HG03457 (cell line): ENCODE results near the gene ZNF106.
A peak's percentile ranks its signal among the peaks of the same experiment; 100 is the strongest.

Experiments
- ATAC-seq: cut with Tn5 transposase; IDR thresholded peaks from one replicate; pipeline ENCODE4 v1.9.1; 2021; ENCODE audit warnings: moderate number of reproducible peaks; ENCODE audit not compliant: unreplicated experiment

The ZNF106 gene

DNA sequence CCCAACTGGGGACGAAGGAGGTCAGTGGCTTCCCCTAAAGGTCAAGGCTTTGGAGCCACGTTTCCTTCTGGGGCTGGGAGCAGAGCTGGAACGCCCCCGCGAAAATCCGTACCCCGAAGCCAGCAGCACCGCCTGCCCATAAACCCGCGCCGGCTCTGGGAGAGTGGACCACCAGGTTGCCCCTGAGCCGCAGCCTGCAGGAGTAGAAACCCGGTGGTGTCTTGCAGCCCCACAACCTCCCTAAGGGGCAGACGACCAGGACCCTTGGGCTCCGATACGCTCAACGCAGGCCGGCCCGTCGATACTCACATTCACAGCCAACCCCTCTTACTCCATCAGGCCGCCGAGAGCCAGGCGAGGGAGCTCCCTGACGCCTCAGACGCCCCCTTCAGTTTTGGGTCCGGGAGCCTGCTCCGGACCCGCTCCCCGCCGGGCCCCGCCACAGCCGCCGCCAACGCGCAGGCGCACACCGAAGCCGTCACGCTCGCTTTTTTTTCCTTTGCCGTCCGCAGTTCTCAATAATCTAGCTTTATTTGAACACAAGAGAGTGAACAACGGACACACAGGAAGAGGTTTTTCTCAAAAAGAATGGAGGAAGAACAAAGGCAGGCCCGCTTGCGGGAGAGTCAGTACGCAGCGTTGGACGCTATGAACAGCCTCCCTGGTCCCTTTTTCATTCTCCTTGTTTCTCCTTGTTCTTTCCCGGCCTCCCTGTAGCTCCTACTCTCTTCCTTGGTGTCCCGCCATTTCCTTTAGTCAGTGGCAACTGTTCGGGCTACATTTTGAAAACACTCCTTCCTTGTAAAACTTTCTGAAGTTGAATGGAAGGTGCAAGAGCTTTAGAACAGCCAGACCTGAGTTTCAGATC lies at the start of gene ZNF106:
ZNF106 (minus strand) TSS at position 471 of the 868 bp plus-strand sequence. CDS start 18,852 bp downstream, outside the sequence.
- ATAC-seq = peak; percentile 45

- no peak for ATAC-seq
Observed at GRCh38 chr15:42533246-42533645, 42.3 kb upstream of the ZNF106 start.

DNA sequence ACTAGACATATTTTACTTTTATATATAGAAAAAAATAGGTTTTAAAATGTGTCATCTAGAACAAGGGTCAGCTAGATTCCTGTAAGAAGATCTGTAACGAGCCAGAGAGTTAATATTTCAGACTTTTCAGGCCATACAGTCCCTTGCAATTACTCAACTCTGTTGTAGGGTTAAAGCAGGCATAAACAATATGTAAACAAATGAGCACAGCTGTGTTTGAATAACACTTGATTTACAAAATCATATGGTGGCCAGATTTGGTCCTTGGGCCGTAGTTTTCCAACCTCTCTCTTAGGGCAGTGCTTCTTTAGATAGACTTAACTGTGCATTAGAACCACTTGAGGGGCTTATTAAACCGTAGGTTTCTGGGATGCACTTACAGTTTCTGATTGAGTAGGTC lies 38.0 kb upstream of the ZNF106 start:
- no peak for ATAC-seq

DNA sequence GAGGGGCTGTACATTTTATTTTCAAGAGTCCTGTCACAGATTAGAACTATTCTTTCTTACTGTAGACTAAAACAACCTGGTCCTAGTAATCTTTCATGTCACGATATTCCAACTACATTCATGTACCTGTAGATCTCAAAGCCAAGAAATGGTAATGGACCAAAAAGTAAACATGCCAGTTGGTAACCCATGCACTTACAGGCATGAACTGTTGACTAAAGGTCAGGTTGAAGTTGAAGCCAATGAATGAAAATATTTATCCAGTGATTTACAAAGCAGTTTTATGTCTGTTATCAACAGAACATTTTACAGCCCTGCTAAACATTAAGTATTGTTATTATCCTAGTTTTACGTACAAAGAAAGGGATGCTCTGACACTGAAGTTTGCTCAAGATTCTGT lies 32.4 kb upstream of the ZNF106 start:
- ATAC-seq = no peak

DNA sequence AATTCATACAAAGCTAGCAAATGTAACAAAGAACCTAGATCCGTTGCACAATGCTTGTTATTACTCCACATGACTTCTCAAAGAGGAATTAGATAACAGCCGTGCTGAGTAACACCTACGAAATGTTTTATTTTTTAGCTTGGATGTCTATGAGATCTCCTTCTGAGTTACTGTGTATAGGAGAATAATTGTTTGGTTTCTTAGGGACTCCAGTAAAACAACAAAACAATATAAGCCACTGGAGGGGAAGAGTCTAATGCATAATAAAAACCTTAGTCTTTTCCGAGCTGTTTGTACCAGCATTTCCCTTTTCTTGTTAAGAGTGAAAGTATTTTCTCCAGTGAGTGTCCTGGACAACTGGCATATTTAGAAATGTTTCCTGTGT lies 20.1 kb upstream of the ZNF106 start:
- ATAC-seq = no peak

DNA sequence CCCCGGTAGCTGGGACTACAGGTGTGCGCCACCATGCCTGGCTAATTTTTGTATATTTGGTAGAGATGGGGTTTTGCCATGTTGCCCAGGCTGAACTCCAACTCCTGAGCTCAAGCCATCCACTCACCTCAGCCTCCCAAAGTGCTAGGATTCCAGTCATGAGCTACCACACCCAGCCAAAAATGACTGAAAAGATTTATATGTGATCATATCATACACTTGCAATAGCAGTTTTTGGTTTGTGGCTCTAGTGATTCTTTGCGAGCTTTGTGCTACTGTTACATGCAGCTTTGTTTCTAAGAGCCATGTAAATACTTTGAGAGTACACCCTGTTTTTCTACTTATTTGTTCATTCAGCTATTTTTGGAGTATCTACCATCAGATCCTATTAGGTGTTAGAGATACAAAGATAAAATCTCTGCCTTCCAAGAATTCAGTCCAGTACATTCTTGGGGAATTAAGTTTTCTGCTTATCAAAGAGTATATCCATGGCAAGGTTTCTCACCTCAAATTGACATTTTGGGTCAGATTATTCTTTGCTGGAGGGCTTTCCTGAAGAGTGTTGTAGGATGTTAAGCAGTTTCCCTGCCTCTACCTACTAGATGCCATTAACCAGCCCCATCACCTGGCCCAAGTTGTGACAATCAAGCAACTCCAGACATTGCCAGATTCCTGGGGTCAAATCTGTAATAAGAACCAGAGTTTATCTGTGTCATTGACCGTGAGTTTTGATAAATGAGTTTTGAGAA lies 19.5 kb upstream of the ZNF106 start:
- no peak for ATAC-seq

DNA sequence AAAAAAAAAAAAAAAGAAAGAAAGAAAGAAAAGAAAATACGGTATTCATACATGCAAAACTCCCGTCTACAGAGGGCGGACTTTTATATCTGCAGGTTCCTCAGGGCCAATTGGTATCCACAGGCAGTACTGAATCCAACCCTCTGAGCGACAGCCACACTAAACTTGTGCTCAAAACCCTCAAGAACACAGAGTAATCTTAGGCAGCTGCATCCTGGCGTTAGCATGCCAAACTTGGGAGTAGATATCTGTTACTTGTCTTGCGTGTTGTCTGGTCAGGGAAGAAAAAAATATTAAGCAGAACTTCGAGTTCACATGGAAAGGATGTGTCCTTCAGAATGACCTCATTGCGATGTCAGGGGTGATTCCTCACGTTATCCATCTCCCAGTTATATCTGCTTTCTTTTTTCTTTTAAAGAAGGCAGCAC lies 17.3 kb upstream of the ZNF106 start:
- no peak for ATAC-seq

GRCh38 chr15:42507514-42507913 lies 16.6 kb upstream of the ZNF106 start:
- no peak for ATAC-seq

- peak; percentile 14 for ATAC-seq
Observed at GRCh38 chr15:42504631-42505030, 13.7 kb upstream of the ZNF106 start.

DNA sequence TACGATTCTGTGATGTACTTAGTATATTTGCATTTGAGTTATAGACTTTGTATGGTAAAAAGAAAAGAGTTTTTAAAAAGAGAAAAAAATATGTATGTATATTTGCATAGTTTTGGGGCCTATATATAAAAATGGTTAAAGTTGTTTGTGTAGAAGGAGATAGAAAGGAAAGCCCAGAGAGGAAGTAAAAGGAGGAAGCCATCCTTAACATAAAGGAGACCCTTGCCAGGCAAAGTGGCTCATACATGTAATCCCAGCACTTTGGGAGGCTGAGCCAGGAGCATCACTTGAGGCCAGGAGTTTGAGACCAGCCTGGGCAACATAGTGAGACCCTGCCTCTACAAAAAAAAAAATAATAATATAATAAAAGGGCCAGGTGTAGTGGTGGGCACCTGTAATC lies 12.9 kb upstream of the ZNF106 start:
- ATAC-seq = no peak

DNA sequence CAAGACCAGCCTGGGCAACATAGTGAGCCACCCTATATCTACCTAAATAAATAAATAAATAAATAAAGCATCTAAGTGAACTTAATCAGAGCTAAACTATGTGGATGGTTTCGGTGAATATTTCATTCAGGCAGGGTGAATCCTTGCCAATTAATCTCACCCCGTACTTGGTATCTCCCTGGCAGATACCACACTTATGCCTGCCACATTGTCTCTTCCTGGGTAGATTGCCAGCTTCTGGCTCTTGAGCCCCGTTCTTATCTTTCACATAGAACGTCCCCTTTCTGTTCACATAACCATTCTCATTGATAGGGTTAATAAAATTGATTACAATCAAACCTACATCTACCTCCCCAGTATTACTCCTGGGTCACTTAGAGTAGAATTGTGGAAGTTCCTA lies 11.5 kb upstream of the ZNF106 start:
- ATAC-seq = no peak

DNA sequence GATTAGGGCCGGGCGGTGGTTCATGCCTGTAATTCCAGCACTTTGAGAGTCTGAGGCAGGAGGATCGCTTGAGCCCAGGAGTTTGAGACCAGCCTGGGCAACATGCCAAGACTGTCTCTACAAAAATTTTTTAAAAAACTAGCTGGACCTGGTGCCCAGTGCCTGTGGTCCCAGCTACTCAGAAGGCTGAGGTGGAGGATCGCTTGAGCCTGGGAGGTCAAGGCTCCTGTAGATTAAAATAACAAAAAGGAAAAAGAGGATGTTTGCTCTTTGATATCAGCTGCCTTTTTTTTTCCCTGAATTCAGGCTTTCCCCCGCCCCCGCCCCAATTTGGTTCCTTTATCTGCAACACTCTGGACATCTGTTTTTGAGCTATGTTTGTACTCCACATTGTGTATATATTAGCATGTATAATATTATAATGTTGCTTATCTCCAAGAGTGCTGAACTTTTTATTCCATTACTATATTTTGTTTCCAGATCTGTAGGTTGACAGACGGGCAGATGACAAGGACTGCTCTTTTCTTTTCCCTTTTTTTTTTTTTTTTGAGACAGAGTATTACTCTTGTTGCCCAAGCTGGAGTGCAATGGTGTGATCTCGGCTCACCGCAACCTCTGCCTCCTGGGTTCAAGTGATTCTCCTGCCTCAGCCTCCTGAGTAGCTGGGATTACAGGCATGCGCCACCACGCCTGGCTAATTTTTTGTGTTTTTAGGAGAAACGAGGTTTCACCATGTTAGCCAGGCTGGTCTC lies 9.1 kb upstream of the ZNF106 start:
- ATAC-seq = no peak

- ATAC-seq = no peak
Observed at GRCh38 chr15:42498212-42499068, 7.5 kb upstream of the ZNF106 start.

DNA sequence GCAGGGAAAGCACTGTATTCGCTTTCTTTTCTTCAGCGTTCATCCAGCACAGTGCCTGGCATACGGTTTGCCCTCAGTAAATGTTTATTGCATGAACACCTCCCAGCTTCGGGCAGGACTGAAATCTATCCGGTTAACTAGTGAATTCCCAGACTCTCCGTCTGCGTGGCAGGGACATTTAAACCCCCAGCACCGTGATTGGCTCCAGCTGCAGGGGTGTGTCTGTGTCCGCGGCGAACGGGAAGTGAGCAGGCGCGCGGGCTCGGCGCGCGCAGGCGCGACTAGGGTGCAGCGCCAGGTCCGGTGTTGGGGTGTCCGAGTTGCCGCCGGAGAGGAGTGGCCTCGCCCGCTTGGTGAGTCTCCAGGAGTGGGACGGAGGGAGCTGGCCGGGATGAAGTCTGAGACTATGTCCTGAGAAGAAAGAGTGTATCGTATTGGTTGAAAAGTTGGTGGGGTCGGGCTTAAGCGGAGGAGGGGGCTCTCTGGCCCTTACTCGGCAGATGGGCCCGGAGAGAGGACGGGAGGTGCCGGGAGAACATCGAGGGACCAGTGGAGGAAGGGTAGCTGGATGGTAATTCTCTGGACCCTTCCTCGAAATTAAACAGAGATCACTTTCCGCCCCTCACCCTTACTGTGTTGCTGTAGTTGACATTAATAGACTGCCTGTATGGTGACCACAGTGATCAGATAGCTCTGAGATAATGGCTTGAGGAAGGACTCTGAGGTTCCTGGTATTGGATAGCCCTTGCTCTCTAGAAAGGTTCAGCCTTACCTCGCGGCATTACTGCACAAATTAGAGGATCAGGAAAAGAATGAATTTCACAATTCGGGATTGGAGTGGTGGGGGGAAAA lies 4.6 kb upstream of the ZNF106 start, which contains the start of gene SNAP23:
SNAP23 (plus strand) TSS at position 274 of the 852 bp plus-strand sequence. CDS start 16,213 bp downstream, outside the sequence.
- peak; percentile 65 for ATAC-seq

GRCh38 chr15:42494998-42495360 lies 4.0 kb upstream of the ZNF106 start:
- ATAC-seq = no peak

DNA sequence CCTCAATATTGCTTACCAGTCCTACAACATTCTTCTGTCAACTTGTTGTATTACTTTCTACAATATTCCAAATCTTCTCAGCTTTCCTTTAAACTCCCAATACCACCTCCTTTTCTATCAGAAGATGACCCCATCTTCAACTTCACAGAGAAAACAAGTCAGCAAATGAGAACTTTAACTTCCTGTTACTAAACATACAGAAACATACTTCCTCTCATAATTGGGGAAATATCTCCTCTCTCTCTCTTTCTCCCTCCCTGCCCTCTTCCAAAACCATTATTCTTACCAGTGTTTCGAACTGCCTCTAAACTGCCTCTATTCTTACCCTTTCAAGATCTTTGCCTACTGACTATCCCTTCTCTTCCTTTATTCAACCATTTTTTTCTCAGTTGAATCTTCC lies 2.7 kb upstream of the ZNF106 start:
- ATAC-seq = no peak

GRCh38 chr15:42491539-42492225 lies 741 bp upstream of the ZNF106 start:
- no peak for ATAC-seq

DNA sequence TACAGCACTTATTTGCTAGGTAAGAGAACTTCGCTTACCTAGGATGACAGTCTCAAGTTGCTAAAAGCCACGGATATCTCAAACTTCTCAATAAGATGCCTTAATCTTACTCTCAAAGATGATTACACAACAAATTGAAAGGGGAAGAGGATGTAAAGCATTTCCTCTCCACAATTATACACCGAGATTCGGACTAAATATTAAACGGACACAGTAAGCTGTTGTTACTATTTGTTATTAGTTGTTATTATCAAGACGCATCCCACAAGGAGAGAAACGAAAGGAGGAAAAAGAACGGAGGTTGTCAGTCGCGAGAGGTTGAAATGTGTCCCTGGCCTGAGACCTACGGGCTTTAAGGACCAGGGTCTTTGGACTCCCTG lies 660 bp downstream of the ZNF106 start:
- ATAC-seq = peak; percentile 1

- no peak for ATAC-seq
Observed at GRCh38 chr15:42483677-42484076, 7.3 kb downstream of the ZNF106 start.
